Liver (tissue), 3 donors: ENCODE results near the gene MAFG.

Experiments used
- EGR1 ChIP-seq, 2 donors: IDR thresholded peaks; 2 replicates each; pipeline ENCODE4 v1.6.1; 2016 to 2018; ENCODE audit warnings: antibody characterized with exemption in 2 of 2, low read depth in 2 of 2
- RAD21 ChIP-seq, 2 donors: IDR thresholded peaks; 2 replicates each; pipeline ENCODE4 v1.6.1; 2016; ENCODE audit warnings: antibody characterized with exemption in 2 of 2, mild to moderate bottlenecking in 2 of 2
- SP1 ChIP-seq: IDR thresholded peaks from 2 replicates; pipeline ENCODE4 v1.6.1; 2018; ENCODE audit warnings: antibody characterized with exemption, mild to moderate bottlenecking
- TF ChIP-seq, protein P1 (sequence below): fragments of 150-350 bp; IDR thresholded peaks from 2 replicates; pipeline ENCODE4 v1.5.1; 2017; ENCODE audit warnings: improper control_type of control experiment, low read depth, low read length; ENCODE audit not compliant: missing input control
- TF ChIP-seq, protein P2 (sequence below): IDR thresholded peaks from 2 replicates; pipeline ENCODE4 v1.6.1; 2016; ENCODE audit warnings: antibody characterized with exemption
- TF ChIP-seq, protein P3 (sequence below): IDR thresholded peaks from 2 replicates; pipeline ENCODE4 v1.6.1; 2016; ENCODE audit warnings: antibody characterized with exemption
- TF ChIP-seq, protein P4 (sequence below): IDR thresholded peaks from 2 replicates; pipeline ENCODE4 v1.6.1; 2016; ENCODE audit warnings: antibody characterized with exemption
- donor health status: healthy.
- donor health status: healthy.

DNA sequence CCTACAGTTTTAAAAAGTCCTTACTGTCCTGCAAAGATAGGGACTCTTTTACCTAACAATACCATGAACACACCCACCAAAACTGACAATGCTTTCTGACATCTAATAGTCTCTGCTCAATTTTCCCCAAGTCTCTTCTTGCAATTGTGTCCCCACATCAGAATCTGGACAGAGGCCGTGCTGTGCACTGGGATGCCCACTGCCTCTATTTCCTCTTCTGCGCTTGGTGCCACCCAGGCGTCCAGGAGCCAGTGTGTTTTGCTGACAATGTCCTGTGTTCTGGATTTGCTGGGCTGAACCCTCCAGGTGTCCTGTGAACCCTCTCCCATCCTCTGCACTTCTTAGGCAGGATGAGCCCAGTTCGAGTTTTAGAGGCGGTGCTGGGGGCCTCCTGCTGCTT, 50.0 kb downstream of the MAFG start:
- TF ChIP-seq RAD21 (IDR thresholded peaks at IDR 0.05) (no peak), EGR1 (IDR thresholded peaks at IDR 0.05; ENCODE audit: low read depth in 2 of 2) (no peak), SP1 (no peak)
- TF ChIP-seq, protein P1, sequence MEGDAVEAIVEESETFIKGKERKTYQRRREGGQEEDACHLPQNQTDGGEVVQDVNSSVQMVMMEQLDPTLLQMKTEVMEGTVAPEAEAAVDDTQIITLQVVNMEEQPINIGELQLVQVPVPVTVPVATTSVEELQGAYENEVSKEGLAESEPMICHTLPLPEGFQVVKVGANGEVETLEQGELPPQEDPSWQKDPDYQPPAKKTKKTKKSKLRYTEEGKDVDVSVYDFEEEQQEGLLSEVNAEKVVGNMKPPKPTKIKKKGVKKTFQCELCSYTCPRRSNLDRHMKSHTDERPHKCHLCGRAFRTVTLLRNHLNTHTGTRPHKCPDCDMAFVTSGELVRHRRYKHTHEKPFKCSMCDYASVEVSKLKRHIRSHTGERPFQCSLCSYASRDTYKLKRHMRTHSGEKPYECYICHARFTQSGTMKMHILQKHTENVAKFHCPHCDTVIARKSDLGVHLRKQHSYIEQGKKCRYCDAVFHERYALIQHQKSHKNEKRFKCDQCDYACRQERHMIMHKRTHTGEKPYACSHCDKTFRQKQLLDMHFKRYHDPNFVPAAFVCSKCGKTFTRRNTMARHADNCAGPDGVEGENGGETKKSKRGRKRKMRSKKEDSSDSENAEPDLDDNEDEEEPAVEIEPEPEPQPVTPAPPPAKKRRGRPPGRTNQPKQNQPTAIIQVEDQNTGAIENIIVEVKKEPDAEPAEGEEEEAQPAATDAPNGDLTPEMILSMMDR, result no peak
- TF ChIP-seq, protein P2, sequence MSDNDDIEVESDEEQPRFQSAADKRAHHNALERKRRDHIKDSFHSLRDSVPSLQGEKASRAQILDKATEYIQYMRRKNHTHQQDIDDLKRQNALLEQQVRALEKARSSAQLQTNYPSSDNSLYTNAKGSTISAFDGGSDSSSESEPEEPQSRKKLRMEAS, result no peak
- TF ChIP-seq, protein P3, sequence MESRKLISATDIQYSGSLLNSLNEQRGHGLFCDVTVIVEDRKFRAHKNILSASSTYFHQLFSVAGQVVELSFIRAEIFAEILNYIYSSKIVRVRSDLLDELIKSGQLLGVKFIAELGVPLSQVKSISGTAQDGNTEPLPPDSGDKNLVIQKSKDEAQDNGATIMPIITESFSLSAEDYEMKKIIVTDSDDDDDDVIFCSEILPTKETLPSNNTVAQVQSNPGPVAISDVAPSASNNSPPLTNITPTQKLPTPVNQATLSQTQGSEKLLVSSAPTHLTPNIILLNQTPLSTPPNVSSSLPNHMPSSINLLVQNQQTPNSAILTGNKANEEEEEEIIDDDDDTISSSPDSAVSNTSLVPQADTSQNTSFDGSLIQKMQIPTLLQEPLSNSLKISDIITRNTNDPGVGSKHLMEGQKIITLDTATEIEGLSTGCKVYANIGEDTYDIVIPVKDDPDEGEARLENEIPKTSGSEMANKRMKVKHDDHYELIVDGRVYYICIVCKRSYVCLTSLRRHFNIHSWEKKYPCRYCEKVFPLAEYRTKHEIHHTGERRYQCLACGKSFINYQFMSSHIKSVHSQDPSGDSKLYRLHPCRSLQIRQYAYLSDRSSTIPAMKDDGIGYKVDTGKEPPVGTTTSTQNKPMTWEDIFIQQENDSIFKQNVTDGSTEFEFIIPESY, result no peak
- TF ChIP-seq, protein P4, sequence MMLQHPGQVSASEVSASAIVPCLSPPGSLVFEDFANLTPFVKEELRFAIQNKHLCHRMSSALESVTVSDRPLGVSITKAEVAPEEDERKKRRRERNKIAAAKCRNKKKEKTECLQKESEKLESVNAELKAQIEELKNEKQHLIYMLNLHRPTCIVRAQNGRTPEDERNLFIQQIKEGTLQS, result no peak
